ENCODE data around the gene C1orf50.
"Not testable (repeated sequence)": the region's sequence is repeated elsewhere in the genome, so short reads cannot be mapped to it uniquely, and the experiment has no call there.

The C1orf50 gene

GRCh38 chr1:42740851-42741580, 26.0 kb upstream of the C1orf50 start:
- no peak for FAIRE-seq

GRCh38 chr1:42741706-42742105, 25.3 kb upstream of the C1orf50 start:
- FAIRE-seq: no peak

DNA sequence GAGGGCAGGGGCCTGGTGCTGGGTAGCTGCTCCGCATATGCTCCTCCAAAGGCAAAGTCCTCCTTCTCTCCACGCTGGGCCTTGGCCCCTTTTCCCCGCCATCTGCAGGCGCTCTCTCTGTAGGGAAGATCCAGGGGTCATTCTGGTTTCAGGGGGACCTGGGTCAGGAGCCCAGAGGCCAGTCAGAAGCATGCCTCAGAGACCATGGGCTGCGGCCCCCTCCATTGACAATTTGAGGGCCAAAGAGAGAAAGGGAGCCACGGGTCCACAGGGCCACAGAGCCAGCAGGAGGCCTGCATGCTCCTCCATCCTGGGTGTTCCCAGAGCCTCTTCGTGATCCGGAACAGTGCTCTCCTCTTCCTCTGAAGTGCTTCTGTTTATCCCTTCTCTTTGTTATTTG, 24.9 kb upstream of the C1orf50 start:
- FAIRE-seq: no peak

DNA sequence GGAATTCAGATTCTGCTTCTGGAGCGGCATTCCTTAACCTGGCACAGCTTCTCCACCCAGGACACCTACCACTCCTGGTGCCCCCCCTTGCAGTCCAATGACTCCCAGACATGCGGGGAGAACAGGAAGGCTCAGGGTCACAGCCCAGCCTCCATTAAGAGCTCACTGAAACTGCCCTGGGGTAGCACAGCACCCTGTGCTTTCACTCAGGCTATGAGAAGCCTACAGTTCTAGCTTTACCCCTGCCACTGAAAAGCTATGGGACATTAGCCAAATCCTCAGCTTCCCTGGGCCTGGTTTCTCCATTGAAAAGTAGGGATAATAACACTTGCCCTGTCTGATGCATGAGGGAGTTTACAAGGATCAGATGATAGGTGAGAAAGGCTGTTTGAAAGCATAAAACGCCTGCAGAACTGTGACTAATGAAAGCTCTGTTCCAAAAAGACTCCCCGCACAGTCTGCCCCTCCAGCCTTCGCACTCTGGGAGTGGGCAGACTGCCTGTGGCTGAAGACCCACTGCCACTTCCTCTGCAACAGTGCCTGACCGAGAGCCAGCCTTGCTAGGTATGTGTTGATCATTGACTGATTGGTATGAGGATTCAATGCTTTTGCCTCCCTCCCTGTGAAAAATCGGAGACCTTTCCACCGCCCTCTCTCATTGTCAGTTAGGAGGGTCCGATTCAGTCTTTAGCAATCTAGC, 24.3 kb upstream of the C1orf50 start:
- FAIRE-seq: no peak

DNA sequence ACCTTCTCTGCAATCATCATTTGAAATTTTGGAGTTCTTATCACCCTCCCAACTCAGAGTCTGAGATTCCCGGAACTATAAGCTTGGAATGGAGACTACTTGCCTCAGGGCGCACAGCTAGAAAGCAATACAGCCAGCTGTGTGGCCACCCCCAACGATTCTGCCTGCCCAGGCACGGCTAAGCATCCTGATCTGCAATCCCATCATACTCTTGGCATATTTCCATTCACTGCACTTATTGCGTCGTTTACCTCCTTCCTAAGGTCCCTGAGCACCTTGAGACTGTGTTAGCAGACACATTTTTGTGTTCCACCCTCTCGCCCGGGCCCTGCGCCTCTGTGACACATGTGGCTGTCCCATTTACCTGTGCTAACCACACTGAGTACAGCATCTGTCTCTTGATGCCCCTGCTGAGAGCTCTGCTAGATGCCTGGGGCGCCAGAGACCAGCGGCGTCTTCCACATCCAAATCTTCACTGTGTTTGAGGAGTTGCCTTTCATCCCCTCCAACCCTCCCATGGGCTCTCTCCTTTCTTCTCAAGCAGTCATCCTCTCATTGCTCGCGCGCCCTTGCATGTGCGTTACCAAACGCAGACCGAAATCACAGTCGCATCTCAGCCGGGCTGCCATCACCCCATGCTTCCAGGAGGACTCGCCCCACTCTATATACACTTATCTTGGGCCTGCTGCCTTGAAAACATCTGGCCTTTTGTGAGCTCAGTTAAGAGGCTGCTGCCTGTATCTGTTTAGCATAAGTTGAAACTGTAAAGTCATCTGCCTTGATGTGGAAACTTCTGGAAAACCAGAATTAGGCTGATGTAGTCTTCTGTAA, 23.5 kb upstream of the C1orf50 start:
- FAIRE-seq: no peak

- no peak for FAIRE-seq
These were observed 23.0 kb upstream of the C1orf50 start for GRCh38 chr1:42744148-42744413.

- FAIRE-seq: no peak
These were observed 21.2 kb upstream of the C1orf50 start for GRCh38 chr1:42745851-42746250.

- no peak for FAIRE-seq
These were observed 20.5 kb upstream of the C1orf50 start for GRCh38 chr1:42746436-42747105.

GRCh38 chr1:42747125-42747524, 19.9 kb upstream of the C1orf50 start:
- FAIRE-seq: no peak

GRCh38 chr1:42748021-42748420, 19.0 kb upstream of the C1orf50 start:
- no peak for FAIRE-seq

GRCh38 chr1:42748461-42749410, 18.3 kb upstream of the C1orf50 start:
- FAIRE-seq: no peak

DNA sequence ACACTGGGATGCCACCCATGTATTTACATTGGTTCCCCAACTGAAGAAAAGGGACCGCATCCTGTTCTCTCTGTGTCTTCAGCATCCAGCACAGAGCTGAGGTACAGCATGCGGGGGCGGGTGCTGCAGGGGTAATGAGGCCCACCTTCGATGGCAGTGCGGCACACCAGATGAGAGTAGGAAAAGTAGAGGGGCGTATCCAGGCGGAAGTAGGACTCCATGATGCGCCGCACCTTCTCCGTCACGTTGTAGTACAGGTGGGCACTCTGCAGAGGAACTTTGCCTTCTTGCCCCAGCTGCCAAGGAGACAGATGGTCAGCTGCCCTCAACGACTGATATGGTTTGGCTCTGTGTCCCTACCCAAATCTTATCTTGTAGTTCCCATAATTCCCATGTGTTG, 17.0 kb upstream of the C1orf50 start:
- FAIRE-seq: no peak

GRCh38 chr1:42751511-42752070, 15.5 kb upstream of the C1orf50 start:
- FAIRE-seq: not testable (repeated sequence)

- FAIRE-seq: no peak
These were observed 14.8 kb upstream of the C1orf50 start for GRCh38 chr1:42752284-42752683.

DNA sequence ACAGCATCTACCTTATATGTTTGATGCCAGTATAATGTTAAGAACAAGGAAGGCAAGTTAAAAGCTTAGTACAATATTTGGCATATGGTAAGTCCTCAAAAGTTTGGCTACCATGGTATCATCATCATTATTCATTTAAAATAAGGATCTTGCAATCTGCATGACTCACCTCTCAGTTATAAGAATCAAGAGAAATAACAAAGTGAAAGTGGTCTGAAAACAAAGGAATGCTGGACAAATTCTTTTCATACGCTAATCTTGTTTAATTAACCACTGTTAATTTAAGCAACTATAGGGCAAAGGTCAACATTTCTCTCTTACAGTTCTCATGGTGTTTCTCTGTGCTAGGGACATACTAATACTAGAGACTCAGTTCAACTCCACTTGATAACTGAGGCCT, 14.0 kb upstream of the C1orf50 start:
- no peak for FAIRE-seq

DNA sequence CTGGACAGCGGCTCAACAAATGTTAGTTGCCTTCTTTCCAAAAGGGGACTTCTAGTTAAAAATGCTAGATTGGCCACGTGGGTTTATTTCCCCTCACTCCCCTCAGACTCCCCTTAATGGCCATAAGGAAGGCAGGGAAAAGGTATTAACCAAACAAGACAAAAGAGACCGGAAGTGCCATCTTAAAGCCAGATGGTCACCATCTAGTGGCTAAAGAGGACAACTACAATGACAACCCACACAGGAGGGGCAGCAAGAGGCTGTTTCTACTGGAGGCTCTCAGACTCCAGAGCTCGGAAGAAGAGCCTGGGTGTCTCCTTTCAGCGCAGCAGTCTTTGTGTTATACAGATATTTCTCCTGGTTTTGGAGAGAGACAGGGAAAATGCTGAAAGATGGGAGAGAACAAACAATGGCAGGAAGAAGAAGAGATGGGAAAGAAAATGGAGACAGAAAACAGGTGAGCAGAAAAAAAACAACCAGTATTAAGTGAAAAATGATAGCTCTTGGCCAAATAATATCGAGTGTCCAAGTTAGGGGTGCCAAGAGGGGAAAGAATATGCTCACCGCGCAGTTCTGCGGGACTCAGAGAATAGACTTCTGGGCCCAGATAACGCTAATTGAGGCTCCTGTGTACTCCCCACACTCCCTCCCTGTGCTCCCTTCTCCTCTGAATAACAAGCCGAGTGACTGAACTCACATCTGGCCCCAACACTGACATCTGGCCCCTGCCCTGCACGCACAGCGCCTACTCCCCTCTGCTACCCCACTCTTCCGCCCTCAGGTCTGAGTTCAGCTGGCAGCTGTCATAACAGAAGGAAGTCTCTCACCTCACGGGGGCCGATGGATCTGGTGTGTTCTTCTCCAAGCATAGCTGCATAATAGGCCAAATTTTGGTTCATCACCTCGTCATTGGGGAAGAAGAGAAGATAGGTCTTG, 9.8 kb upstream of the C1orf50 start:
- peak; percentile 25 for FAIRE-seq

- no peak for FAIRE-seq
These were observed 9.2 kb upstream of the C1orf50 start for GRCh38 chr1:42757892-42758275.

- FAIRE-seq: no peak
These were observed 8.4 kb upstream of the C1orf50 start for GRCh38 chr1:42758641-42759040.

DNA sequence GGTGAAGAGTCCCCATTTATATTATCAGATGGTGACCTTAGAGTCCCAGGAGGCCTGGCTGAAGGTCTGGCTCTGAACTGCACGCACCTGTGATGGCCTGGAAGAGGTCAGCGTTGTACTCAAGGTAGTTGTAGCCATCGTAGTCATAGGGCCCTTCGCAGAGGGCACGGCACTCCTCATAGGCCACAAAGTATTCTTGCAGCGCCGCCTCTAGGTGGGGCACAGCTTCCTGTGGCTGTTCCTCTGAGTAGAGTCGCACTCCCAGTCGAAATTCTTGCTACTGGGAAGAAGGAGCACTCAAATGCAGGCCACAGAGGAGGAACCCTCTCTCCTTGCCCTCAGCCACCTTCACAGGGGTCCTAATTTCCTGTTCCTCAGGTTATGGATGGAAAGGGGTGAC, 7.9 kb upstream of the C1orf50 start:
- FAIRE-seq: no peak

DNA sequence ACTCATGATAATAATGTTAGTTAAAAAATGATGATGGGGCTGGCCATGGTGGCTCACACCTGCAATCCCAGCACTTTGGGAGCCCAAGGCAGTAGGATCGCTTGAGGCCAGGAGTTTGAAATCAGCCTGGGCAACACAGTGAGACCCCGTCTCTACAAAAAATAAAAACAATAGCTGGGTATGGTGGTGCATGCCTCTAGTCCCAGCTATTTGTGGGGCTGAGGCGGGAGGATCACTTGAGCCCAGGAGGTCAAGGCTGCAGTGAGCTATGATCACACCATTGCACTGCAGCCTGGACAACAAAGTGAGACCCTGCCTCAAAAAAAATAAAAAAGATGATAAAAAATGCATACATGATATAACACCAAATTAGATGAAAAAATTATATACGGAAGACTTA, 5.5 kb upstream of the C1orf50 start:
- no peak for FAIRE-seq

- no peak for FAIRE-seq
These were observed 4.8 kb upstream of the C1orf50 start for GRCh38 chr1:42762269-42762668.

Data from A204.1 (cell line).